SK-N-MC (cell line): ENCODE data around the gene SSC5D.

ENCODE experiments used
- EZH2 ChIP-seq: fragments of 200-600 bp; sonication (generic); IDR thresholded peaks from one replicate; pipeline ENCODE4 v1.6.1; 2017; ENCODE audit warnings: antibody characterized with exemption
- POLR2AphosphoS5 ChIP-seq: IDR thresholded peaks from 2 replicates; pipeline ENCODE4 v1.6.1; 2012; ENCODE audit warnings: mild to moderate bottlenecking, low read depth, low read length, borderline replicate concordance

DNA sequence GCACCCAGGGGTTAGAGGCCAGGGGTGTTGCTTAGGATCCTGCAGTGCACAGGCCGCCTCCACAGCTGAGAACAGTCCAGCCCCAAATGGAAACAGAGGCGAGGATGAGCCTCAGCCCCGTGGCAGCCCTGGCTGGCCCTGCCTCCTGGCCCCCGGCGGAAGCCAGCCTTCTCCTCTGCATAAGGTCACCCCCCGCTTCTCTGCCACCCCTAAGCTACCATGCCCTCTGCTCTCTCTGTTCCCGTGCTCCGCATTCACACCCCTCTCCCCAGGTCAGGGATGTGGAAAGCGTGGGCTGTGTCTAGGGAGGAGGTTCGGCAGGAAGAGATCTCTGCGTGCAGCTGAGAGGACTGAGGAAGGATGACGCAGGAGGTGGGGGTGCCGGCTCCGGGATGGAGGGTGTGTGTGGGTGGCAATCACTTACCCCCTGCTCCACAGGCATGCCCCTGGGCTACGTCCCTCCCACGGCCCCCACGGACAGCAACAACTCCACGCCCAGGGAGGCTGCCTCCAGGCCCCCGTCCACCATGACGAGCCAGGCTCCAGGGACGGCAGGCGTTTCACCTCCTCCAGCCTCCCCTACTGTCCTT, 6.0 kb downstream of the SSC5D start:
- TF ChIP-seq EZH2 (no peak), POLR2AphosphoS5 (no peak)
